HG02642 (cell line): ENCODE measurements around the gene NHERF2.

Experiments
- ATAC-seq: cut with Tn5 transposase; IDR thresholded peaks from one replicate; pipeline ENCODE4 v1.9.1; 2021; ENCODE audit warnings: mild to moderate bottlenecking; ENCODE audit not compliant: unreplicated experiment, poor library complexity

Gene NHERF2

DNA sequence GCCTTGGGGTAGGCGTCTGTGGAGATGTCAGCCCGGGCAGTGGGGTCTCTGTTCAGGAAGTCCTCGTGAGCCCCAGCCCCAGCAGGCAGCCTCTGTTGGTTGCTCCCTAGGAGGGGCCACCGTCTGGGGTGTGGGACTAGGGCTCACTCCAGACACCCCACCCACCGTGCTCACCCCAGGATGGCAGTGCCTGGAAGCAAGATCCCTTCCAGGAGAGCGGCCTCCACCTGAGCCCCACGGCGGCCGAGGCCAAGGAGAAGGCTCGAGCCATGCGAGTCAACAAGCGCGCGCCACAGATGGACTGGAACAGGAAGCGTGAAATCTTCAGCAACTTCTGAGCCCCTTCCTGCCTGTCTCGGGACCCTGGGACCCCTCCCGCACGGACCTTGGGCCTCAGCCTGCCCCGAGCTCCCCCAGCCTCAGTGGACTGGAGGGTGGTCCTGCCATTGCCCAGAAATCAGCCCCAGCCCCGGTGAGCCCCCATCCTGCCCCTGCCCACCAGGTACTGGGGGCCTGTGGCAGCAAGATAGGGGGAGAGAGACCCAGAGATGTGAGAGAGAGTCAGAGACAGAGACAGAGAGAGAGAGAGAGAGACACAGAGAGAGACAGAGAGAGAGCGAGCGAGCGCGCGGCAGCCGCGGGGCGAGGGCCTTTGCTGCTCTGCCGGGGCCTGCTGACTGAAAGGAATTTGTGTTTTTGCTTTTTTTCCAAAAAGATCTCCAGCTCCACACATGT is 11.1 kb downstream of the NHERF2 start:
- no peak for ATAC-seq

DNA sequence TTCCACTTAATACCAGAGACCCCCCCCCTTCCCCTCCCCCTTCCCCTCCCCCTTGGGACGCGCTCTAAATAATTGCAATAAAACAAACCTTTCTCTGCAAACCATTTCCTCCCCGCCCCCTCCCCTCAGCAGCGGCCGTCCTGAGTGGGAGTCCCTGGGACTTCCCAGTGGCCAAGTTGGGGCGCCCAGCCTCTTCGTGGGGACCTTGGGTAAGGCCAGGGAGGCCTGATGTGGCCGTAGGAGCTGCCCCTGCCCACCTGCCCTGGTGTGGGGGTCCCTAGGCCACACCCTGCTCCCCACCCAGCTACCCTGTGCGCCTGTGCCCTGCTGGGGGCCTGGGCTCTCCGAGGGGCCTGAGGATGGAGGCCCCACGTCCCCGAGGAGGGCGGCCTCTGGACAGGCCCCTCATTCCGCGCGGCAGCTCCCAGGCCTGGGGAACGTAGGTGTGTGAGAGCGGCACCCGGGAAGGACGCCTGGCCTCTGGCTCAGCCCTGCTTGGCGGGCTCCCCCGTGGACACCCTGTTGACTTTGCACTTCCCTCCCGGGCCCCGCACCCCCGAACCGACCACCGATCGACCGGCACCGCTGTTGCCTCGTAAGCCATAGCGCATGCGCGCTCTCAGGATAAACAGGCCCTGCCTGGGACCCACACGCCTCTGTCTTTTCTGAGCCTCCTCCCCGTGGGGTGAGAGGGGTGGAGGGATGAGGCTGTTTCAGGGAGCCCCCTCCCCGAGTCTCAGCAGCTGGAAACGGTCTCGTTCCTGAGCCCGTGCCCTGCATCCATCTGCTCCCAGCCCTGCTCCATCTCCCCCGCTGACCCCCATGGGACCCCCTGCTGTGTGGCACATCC is 11.9 kb downstream of the NHERF2 start:
- no peak for ATAC-seq

- no peak for ATAC-seq
Observed at GRCh38 chr16:2039274-2040031, 12.8 kb downstream of the NHERF2 start.

GRCh38 chr16:2040041-2040786 is 13.5 kb downstream of the NHERF2 start:
- ATAC-seq: no peak

GRCh38 chr16:2040787-2041522 is 14.3 kb downstream of the NHERF2 start:
- ATAC-seq: no peak

- ATAC-seq: no peak
Observed at GRCh38 chr16:2042171-2042985, 15.7 kb downstream of the NHERF2 start.

GRCh38 chr16:2042986-2043666 is 16.4 kb downstream of the NHERF2 start:
- ATAC-seq: no peak

DNA sequence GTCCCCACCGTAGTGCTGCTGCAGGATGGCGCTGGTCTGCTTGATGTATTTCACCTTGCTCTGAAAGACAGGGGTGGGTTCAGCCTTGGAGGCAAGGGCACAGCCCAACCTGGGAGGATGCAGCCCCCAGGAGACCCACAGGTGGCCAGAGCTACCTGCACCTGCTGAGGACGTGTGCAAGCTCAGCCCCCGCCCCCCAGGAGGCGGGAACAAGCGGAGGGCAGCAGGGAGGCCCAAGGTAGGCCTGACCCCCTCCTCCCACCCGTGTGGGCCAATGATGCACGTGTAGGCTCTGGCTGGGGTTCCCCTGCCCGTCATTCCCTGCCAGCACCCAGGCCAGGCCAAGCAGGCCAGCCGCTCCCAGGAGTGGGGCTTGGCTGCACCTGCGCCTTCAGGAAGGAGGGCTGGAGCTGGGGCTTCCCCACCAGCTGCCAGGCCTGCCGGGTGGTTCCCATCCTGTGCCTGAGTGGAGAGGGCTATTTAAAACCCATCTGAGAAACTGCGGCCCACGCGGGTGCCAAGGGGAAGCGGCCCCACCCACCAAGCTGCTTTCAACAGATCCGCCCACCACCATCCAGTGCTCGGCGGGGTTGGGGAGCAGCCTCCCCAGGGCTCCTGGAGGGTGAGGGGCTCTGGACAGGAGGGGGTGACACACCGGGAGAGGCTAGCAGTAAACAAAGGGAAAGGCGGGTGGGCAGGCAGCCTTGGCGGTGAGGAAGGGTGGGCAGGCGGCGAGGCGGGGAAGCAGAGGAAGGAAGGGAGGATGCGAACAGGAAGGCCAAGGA is 17.2 kb downstream of the NHERF2 start:
- ATAC-seq: no peak

GRCh38 chr16:2044541-2044940 is 17.8 kb downstream of the NHERF2 start:
- no peak for ATAC-seq

GRCh38 chr16:2045965-2046892 is 19.5 kb downstream of the NHERF2 start:
- ATAC-seq: no peak

DNA sequence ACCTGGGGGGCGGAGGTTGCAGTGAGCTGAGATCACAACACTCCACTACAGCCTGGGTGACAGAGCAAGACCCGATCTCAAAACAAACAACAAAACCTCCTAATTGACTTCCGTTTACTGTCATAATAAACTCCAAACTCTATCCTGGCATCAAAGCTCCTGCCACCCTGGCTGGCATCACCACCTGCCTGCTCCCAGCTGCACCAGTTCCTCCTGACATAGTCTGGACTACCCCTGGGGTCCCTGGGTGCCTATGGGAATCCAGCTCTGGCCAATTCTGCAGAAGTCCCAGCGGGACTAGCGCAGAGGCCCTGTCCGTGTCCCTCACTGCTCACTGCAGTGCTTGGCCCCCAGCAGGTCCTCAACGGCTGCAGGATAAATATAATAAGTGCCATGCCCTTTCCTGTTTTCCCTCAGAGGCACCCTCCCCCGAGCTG is 20.2 kb downstream of the NHERF2 start:
- ATAC-seq: no peak

DNA sequence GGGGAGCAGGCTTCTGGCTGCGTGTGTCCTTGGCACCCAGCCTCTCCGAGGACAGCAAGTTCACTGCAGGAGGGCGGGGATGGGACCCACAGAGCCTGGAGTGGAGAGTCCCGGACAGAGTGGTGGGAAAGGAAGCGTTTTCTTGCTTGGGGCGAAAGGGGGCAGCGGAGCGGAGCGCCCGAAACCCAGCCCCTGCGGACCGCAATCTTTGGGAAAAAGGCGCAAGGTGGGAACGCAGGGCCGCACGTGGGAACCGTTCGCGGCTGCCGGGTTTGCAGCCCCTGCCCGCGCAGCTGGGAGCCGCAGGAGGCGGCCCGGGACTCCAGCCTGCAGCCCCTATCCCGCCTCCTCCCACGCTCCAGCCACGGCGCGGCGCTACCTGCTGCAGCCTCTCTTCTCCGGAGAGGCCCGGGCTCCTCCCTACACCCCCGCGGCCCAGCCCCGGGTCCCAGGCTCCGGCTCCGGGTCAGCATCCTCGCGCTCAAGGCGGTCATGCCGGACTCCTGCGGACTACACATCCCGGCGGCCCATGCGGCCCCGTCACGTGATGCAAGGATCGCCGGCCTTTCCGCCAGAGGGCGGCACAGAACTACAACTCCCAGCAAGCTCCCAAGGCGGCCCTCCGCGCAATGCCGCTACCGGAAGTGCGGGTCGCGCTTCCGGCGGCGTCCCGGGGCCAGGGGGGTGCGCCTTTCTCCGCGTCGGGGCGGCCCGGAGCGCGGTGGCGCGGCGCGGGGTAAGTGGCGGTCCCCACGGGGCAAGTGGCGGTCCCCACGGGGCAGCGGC is 20.8 kb downstream of the NHERF2 start, which contains the start of the genes NTHL1 and TSC2:
TSS of gene NTHL1 (minus strand) at position 505 of the 786 bp plus-strand sequence. CDS start at position 494, 11 bp downstream.
TSS of gene TSC2 (plus strand) at position 656 of the 786 bp plus-strand sequence. CDS start 631 bp downstream, outside the sequence.
- peak; percentile 91 for ATAC-seq

GRCh38 chr16:2048116-2048543 is 21.4 kb downstream of the NHERF2 start:
- ATAC-seq: no peak

GRCh38 chr16:2053211-2053610 is 26.5 kb downstream of the NHERF2 start:
- ATAC-seq: no peak

- ATAC-seq: no peak
Observed at GRCh38 chr16:2053897-2054296, 27.2 kb downstream of the NHERF2 start.
